Panc1 (cell line): ENCODE results near the gene SSBP2.

Experiments
- CTCF ChIP-seq: fragments of 450-650 bp; IDR thresholded peaks from 2 replicates; pipeline ENCODE4 v1.5.1; 2017; ENCODE audit warnings: mild to moderate bottlenecking
- POLR2AphosphoS5 ChIP-seq: IDR thresholded peaks from 2 replicates; pipeline ENCODE4 v1.6.1; 2012; ENCODE audit warnings: mild to moderate bottlenecking, low read depth, low read length, moderate library complexity
- REST ChIP-seq, 2 experiments: IDR thresholded peaks; 2 replicates each; pipeline ENCODE4 v1.6.1; 2011 to 2012; ENCODE audit warnings: low read depth in 2 of 2, control low read depth in 1 of 2, low read length in 1 of 2, mild to moderate bottlenecking in 1 of 2, moderate library complexity in 1 of 2; ENCODE audit not compliant: insufficient read depth in 1 of 2
- SIN3A ChIP-seq: IDR thresholded peaks from 2 replicates; pipeline ENCODE4 v1.6.1; 2012; ENCODE audit warnings: low read depth, mild to moderate bottlenecking, low read length, moderate library complexity, borderline replicate concordance; ENCODE audit not compliant: insufficient read depth
- TCF7L2 ChIP-seq: IDR thresholded peaks from 2 replicates; pipeline ENCODE4 v1.6.1; 2011; ENCODE audit warnings: mild to moderate bottlenecking, low read depth, low read length, inconsistent platforms

- no peak for TF ChIP-seq TCF7L2
- peak; percentile 61; the same call in 1 of the 2 replicates for TF ChIP-seq CTCF
- TF ChIP-seq POLR2AphosphoS5: no peak
- TF ChIP-seq SIN3A: no peak
- TF ChIP-seq REST (IDR thresholded peaks at IDR 0.05; ENCODE audit: insufficient read depth in 1 of 2, low read depth in 2 of 2, low read length in 1 of 2): no peak
Observed at GRCh38 chr5:81425569-81425968, 325.3 kb downstream of the SSBP2 start.
